Activated naive CD4-positive, alpha-beta T cell treated with anti-CD3 and anti-CD28 coated beads, Interleukin-2, amount 50 U/mL, for 72 hours (primary cell): ENCODE data around the gene FAM199X. TPM values are rescaled to one million over a fixed set of nuclear protein-coding genes. Genes with fewer than 3 reads are reported as not detected.

ENCODE experiments used
- ATAC-seq, 2 donors: fragments of 150-1000 bp; cut with Tn5 transposase; 2 replicates each; pipeline ENCODE4 v1.10.0; 2021; ENCODE audit warnings: mild to moderate bottlenecking in 2 of 2, moderate library complexity in 2 of 2
- DNase-seq, 2 donors: peaks; one replicate each; pipeline ENCODE4 v3.0.0; 2021 to 2022; ENCODE audit warnings: low spot score in 2 of 2
- H3K27ac Mint-ChIP-seq, 2 donors: one replicate each; pipeline ENCODE4 v1.8.0; 2022; ENCODE audit warnings: mild to moderate bottlenecking in 2 of 2, mixed read lengths in 2 of 2
- H3K36me3 Mint-ChIP-seq, 2 donors: one replicate each; pipeline ENCODE4 v1.8.0; 2022; ENCODE audit warnings: mixed read lengths in 2 of 2
- H3K9me3 Mint-ChIP-seq, 2 donors: one replicate each; pipeline ENCODE4 v1.8.0; 2022; ENCODE audit warnings: mixed read lengths in 2 of 2
- total RNA-seq, 2 donors: library from RNA; stranded (reverse); gene quantifications; one replicate each; pipeline ENCODE4 v1.2.3, GENCODE V29; 2022

The FAM199X gene
- total RNA-seq, result 10 to 100 TPM in 1 of 2 donors, 1 to 10 TPM in 1; 7.3 to 10.6 TPM

- DNase-seq (peak; percentile 82 to 86), ATAC-seq (peak; percentile 95 to 98)
- H3K36me3 Mint-ChIP-seq, result peaks cover 0 to 4% of the 10 kb centered on the region in 2 donors
- no peaks in the 10 kb centered on the region for H3K9me3 Mint-ChIP-seq
- H3K27ac Mint-ChIP-seq, result peak within 1 kb of the TSS; percentile 66 to 81
These were observed at the start of gene FAM199X for GRCh38 chrX:104165894-104166734. Gene FAM199X (plus strand): TSS chrX:104166453. CDS start chrX:104166786, 333 bp downstream.

- H3K36me3 Mint-ChIP-seq, result no peaks in the 10 kb centered on the region
- peak in 1 of 2 donors; percentile 86 for ATAC-seq
These were observed 48.5 kb upstream of the FAM199X start for GRCh38 chrX:104117759-104118158.

GRCh38 chrX:104118765-104119164, 47.5 kb upstream of the FAM199X start:
- ATAC-seq, result peak in 1 of 2 donors; percentile 16
- no peak for DNase-seq
- no peaks in the 10 kb centered on the region for H3K9me3 Mint-ChIP-seq
- H3K27ac Mint-ChIP-seq, result no peak overlapping the region
- no peaks in the 10 kb centered on the region for H3K36me3 Mint-ChIP-seq

More at GRCh38 chrX:104117759-104118158, 48.5 kb upstream of the FAM199X start:
- Mint-ChIP-seq H3K27ac (peak overlapping the region in 1 of 2 donors; percentile 75), H3K9me3 (no peaks in the 10 kb centered on the region)
- DNase-seq, result no peak

GRCh38 chrX:104122829-104123228, 43.4 kb upstream of the FAM199X start:
- Mint-ChIP-seq H3K27ac (peak overlapping the region in 1 of 2 donors; percentile 68), H3K36me3 (no peaks in the 10 kb centered on the region), H3K9me3 (no peaks in the 10 kb centered on the region)
- ATAC-seq (peak; percentile 81 to 95), DNase-seq (no peak)

GRCh38 chrX:104126856-104127255, 39.4 kb upstream of the FAM199X start:
- DNase-seq (no peak), ATAC-seq (no peak)
- Mint-ChIP-seq H3K9me3 (no peaks in the 10 kb centered on the region), H3K27ac (no peak overlapping the region), H3K36me3 (no peaks in the 10 kb centered on the region)

- Mint-ChIP-seq H3K27ac (no peak overlapping the region), H3K36me3 (no peaks in the 10 kb centered on the region), H3K9me3 (no peaks in the 10 kb centered on the region)
- DNase-seq (no peak), ATAC-seq (no peak)
These were observed 35.4 kb upstream of the FAM199X start for GRCh38 chrX:104130808-104131207.

GRCh38 chrX:104134583-104135261, 31.5 kb upstream of the FAM199X start:
- no peaks in the 10 kb centered on the region for H3K9me3 Mint-ChIP-seq
- DNase-seq (no peak), ATAC-seq (peak; percentile 16 to 66)
- no peaks in the 10 kb centered on the region for H3K36me3 Mint-ChIP-seq
- H3K27ac Mint-ChIP-seq, result peak overlapping the region; percentile 8 to 85

- no peak for DNase-seq
- ATAC-seq, result no peak
- no peaks in the 10 kb centered on the region for H3K9me3 Mint-ChIP-seq
- H3K36me3 Mint-ChIP-seq, result no peaks in the 10 kb centered on the region
- peak overlapping the region in 1 of 2 donors; percentile 85 for H3K27ac Mint-ChIP-seq
These were observed 30.6 kb upstream of the FAM199X start for GRCh38 chrX:104135677-104136076.

GRCh38 chrX:104136241-104137019, 29.8 kb upstream of the FAM199X start:
- DNase-seq (peak in 1 of 2 donors; percentile 45), ATAC-seq (peak; percentile 69 to 73)
- Mint-ChIP-seq H3K9me3 (no peaks in the 10 kb centered on the region), H3K27ac (no peak overlapping the region), H3K36me3 (no peaks in the 10 kb centered on the region)

GRCh38 chrX:104137496-104137895, 28.8 kb upstream of the FAM199X start:
- Mint-ChIP-seq H3K36me3 (no peaks in the 10 kb centered on the region), H3K9me3 (no peaks in the 10 kb centered on the region), H3K27ac (no peak overlapping the region)
- ATAC-seq, result peak in 1 of 2 donors; percentile 42
- no peak for DNase-seq

GRCh38 chrX:104141087-104141760, 25.0 kb upstream of the FAM199X start:
- DNase-seq (no peak), ATAC-seq (no peak)
- Mint-ChIP-seq H3K9me3 (no peaks in the 10 kb centered on the region), H3K27ac (no peak overlapping the region), H3K36me3 (no peaks in the 10 kb centered on the region)

GRCh38 chrX:104151037-104151436, 15.2 kb upstream of the FAM199X start:
- H3K27ac Mint-ChIP-seq, result no peak overlapping the region
- H3K36me3 Mint-ChIP-seq, result no peaks in the 10 kb centered on the region
- ATAC-seq (no peak), DNase-seq (no peak)
- no peaks in the 10 kb centered on the region for H3K9me3 Mint-ChIP-seq

- Mint-ChIP-seq H3K36me3 (peaks cover 0 to 9% of the 10 kb centered on the region in 2 donors), H3K27ac (peak within 1 kb of the TSS; percentile 99 to 100), H3K9me3 (no peaks in the 10 kb centered on the region)
- ATAC-seq (peak; percentile 91 to 93), DNase-seq (peak; percentile 61 to 78)
These were observed 9.4 kb upstream of the FAM199X start, which contains the start of gene SLC25A53 for GRCh38 chrX:104156630-104157529. Gene SLC25A53 (minus strand): TSS chrX:104157009. CDS start chrX:104105257, 51,752 bp downstream.

GRCh38 chrX:104166735-104167436, 633 bp downstream of the FAM199X start:
- Mint-ChIP-seq H3K27ac (peak overlapping the region; percentile 44 to 66), H3K36me3 (peaks cover 0 to 4% of the 10 kb centered on the region in 2 donors), H3K9me3 (no peaks in the 10 kb centered on the region)
- DNase-seq, result no peak
- no peak for ATAC-seq

- H3K27ac Mint-ChIP-seq, result no peak overlapping the region
These were observed 1.9 kb downstream of the FAM199X start for GRCh38 chrX:104168127-104168526.

More at GRCh38 chrX:104168127-104168526, 1.9 kb downstream of the FAM199X start:
- no peaks in the 10 kb centered on the region for H3K9me3 Mint-ChIP-seq
- H3K36me3 Mint-ChIP-seq, result peaks cover 0 to 4% of the 10 kb centered on the region in 2 donors
- DNase-seq (no peak), ATAC-seq (no peak)
